H1 (cell line): ENCODE data around the gene RASSF4. TPM values are rescaled to one million over a fixed set of nuclear protein-coding genes. Genes with fewer than 3 reads are reported as not detected.

ENCODE experiments used
- CTCF ChIA-PET: fragments of 300-600 bp; sonication (Branson Sonifier 250); formaldehyde crosslinking; loops from one replicate; lab custom pipeline; 2021; ENCODE audit not compliant: partially characterized antibody; lab: Charles Lee
- POLR2A ChIA-PET: fragments of 300-600 bp; sonication (Branson Sonifier 250); formaldehyde crosslinking; loops from one replicate; lab custom pipeline; 2021; ENCODE audit warnings: inconsistent platforms; ENCODE audit not compliant: partially characterized antibody; lab: Charles Lee
- DNase-seq, 2 experiments: peaks; one replicate each; pipeline versions ENCODE4 v3.0.0 to v3.0.0-alpha.2; 2010 to 2022; ENCODE audit warnings: low spot score in 2 of 2, low read depth in 1 of 2, mixed read lengths in 1 of 2
- FAIRE-seq: peaks from 2 replicates; lab custom pipeline; 2011; peaks lifted over from hg19 to GRCh38; lab: Jason Lieb, UNC
- H2AFZ ChIP-seq: 2 replicates; pipeline ENCODE4 v1.8.1; 2012; ENCODE audit warnings: low read length, inconsistent platforms
- H2AK5ac ChIP-seq: 2 replicates; pipeline ENCODE4 v1.6.1; 2013; ENCODE audit warnings: low read depth, low read length
- H2BK120ac ChIP-seq: replicated peaks from 2 replicates; pipeline ENCODE3; 2013; ENCODE audit warnings: low read depth, low read length, inconsistent platforms
- H2BK12ac ChIP-seq: 2 replicates; pipeline ENCODE4 v1.6.1; 2013; ENCODE audit warnings: low read depth, low read length
- H2BK15ac ChIP-seq: 2 replicates; pipeline ENCODE4 v1.6.1; 2013; ENCODE audit warnings: low read length
- H2BK20ac ChIP-seq: 2 replicates; pipeline ENCODE4 v1.6.1; 2013; ENCODE audit warnings: low read length
- H2BK5ac ChIP-seq: 2 replicates; pipeline ENCODE4 v1.6.1; 2013; ENCODE audit warnings: low read depth, low read length
- H3K14ac ChIP-seq: 2 replicates; pipeline ENCODE4 v1.6.1; 2013; ENCODE audit warnings: inconsistent platforms; ENCODE audit not compliant: insufficient read length
- H3K18ac ChIP-seq: 2 replicates; pipeline ENCODE4 v1.6.1; 2013; ENCODE audit warnings: low read length; ENCODE audit errors: extremely low read depth
- H3K23ac ChIP-seq: 2 replicates; pipeline ENCODE4 v1.6.1; 2013; ENCODE audit warnings: inconsistent platforms; ENCODE audit not compliant: insufficient read length
- H3K23me2 ChIP-seq: 2 replicates; pipeline ENCODE4 v1.6.1; 2013; ENCODE audit warnings: low read depth, low read length
- H3K27ac ChIP-seq: 2 replicates; pipeline ENCODE4 v1.6.1; 2011; ENCODE audit warnings: low read depth, low read length, inconsistent platforms
- H3K27me3 ChIP-seq, 4 experiments: replicated peaks in 1 of 4; 1 replicate in 1 of 4; 2 replicates in 3 of 4; pipeline versions ENCODE4 v1.6.1 to v1.8.1; 2011 to 2013; ENCODE audit warnings: low read length in 3 of 4, mild to moderate bottlenecking in 3 of 4, inconsistent platforms in 2 of 4, mixed read lengths in 2 of 4, moderate library complexity in 1 of 4; ENCODE audit not compliant: control insufficient read depth in 3 of 4, insufficient read depth in 3 of 4; ENCODE audit errors: extremely low read depth in 1 of 4
- H3K36me3 ChIP-seq, 4 experiments: 2 replicates each; pipeline versions ENCODE4 v1.6.1 to v1.8.1; 2011 to 2013; ENCODE audit warnings: mild to moderate bottlenecking in 4 of 4, low read length in 3 of 4, moderate library complexity in 2 of 4, control low read depth in 1 of 4, inconsistent platforms in 1 of 4; ENCODE audit not compliant: insufficient read depth in 4 of 4, control insufficient read depth in 2 of 4
- H3K4ac ChIP-seq: replicated peaks from 2 replicates; pipeline ENCODE3; 2013; ENCODE audit warnings: low read length, low read depth, mixed read lengths, inconsistent platforms; ENCODE audit not compliant: insufficient read length
- H3K4me1 ChIP-seq, 4 experiments: replicated peaks in 1 of 4; 1 replicate in 1 of 4; 2 replicates in 3 of 4; pipeline versions ENCODE4 v1.6.1 to v1.8.1; 2011 to 2013; ENCODE audit warnings: low read length in 3 of 4, inconsistent platforms in 2 of 4, mixed read lengths in 1 of 4; ENCODE audit not compliant: insufficient read depth in 4 of 4, control insufficient read depth in 3 of 4
- H3K4me2 ChIP-seq, 2 experiments: 2 replicates each; pipeline versions ENCODE4 v1.6.1 to v1.8.1; 2011 to 2013; ENCODE audit warnings: low read depth in 2 of 2, low read length in 2 of 2, control low read depth in 1 of 2, inconsistent platforms in 1 of 2, mild to moderate bottlenecking in 1 of 2; ENCODE audit not compliant: insufficient read depth in 1 of 2
- H3K4me3 ChIP-seq, 4 experiments: fragments of 200-600, 300-600 bp in 1 of 4; sonication (generic), shearing (Covaris generic), sonication (Bioruptor Twin) in 1 of 4; 2 replicates each; pipeline versions ENCODE4 v1.5.1 to v1.8.1; 2011 to 2016; ENCODE audit warnings: low read length in 4 of 4, low read depth in 3 of 4, control low read depth in 2 of 4, inconsistent platforms in 2 of 4, mild to moderate bottlenecking in 2 of 4, mixed read lengths in 1 of 4, moderate library complexity in 1 of 4; ENCODE audit not compliant: insufficient read depth in 2 of 4; ENCODE audit errors: extremely low read depth in 1 of 4
- H3K56ac ChIP-seq: replicated peaks from 2 replicates; pipeline ENCODE3; 2013; ENCODE audit warnings: low read depth, mild to moderate bottlenecking, mixed read lengths, low read length, inconsistent platforms; ENCODE audit not compliant: insufficient read length
- H3K79me1 ChIP-seq: 2 replicates; pipeline ENCODE4 v1.6.1; 2013; ENCODE audit warnings: low read depth, low read length, control low read depth
- H3K79me2 ChIP-seq, 2 experiments: 2 replicates each; pipeline versions ENCODE4 v1.6.1 to v1.8.1; 2012 to 2013; ENCODE audit warnings: low read length in 2 of 2, mild to moderate bottlenecking in 2 of 2, inconsistent platforms in 1 of 2; ENCODE audit not compliant: insufficient read depth in 2 of 2, control insufficient read depth in 1 of 2
- H3K9ac ChIP-seq, 4 experiments: replicated peaks in 1 of 4; 1 replicate in 1 of 4; 2 replicates in 3 of 4; pipeline versions ENCODE4 v1.6.1 to v1.8.1; 2011 to 2013; ENCODE audit warnings: low read depth in 3 of 4, low read length in 3 of 4, control low read depth in 2 of 4, mild to moderate bottlenecking in 2 of 4, moderate library complexity in 2 of 4, inconsistent platforms in 1 of 4; ENCODE audit errors: extremely low read depth in 1 of 4
- H3K9me3 ChIP-seq, 2 experiments: 2 replicates each; pipeline versions ENCODE4 v1.6.1 to v1.8.1; 2012 to 2013; ENCODE audit warnings: mild to moderate bottlenecking in 2 of 2, moderate library complexity in 2 of 2, control low read depth in 1 of 2, inconsistent platforms in 1 of 2, low read depth in 1 of 2, low read length in 1 of 2, mixed read lengths in 1 of 2; ENCODE audit not compliant: insufficient read depth in 2 of 2
- H4K20me1 ChIP-seq, 2 experiments: replicated peaks in 1 of 2; 2 replicates each; pipeline versions ENCODE3 to v1.8.1; 2011 to 2013; ENCODE audit warnings: inconsistent platforms in 2 of 2, low read length in 2 of 2, mild to moderate bottlenecking in 1 of 2; ENCODE audit not compliant: insufficient read depth in 2 of 2, control insufficient read depth in 1 of 2
- H4K5ac ChIP-seq: 2 replicates; pipeline ENCODE4 v1.6.1; 2013; ENCODE audit warnings: low read length, low read depth, mixed read lengths, inconsistent platforms; ENCODE audit not compliant: insufficient read length
- H4K8ac ChIP-seq: 2 replicates; pipeline ENCODE4 v1.8.0; 2013; ENCODE audit warnings: mild to moderate bottlenecking, moderate library complexity, low read length, inconsistent platforms; ENCODE audit not compliant: insufficient read depth; ENCODE audit errors: extremely low read depth
- H4K91ac ChIP-seq: replicated peaks from 2 replicates; pipeline ENCODE3; 2013; ENCODE audit warnings: low read length, mixed read lengths, inconsistent platforms; ENCODE audit not compliant: insufficient read length
- JUN ChIP-seq: IDR thresholded peaks from 2 replicates; pipeline ENCODE4 v1.6.1; 2011; ENCODE audit warnings: low read depth, mild to moderate bottlenecking, improper control_type of control experiment, low read length
- JUND ChIP-seq: IDR thresholded peaks from 2 replicates; pipeline ENCODE4 v1.6.1; 2011; ENCODE audit warnings: mild to moderate bottlenecking, improper control_type of control experiment, low read length
- NANOG ChIP-seq: IDR thresholded peaks from 2 replicates; pipeline ENCODE4 v1.6.1; 2011; ENCODE audit warnings: low read length, low read depth, mild to moderate bottlenecking, inconsistent platforms; ENCODE audit not compliant: insufficient read depth, poor library complexity, severe bottlenecking
- SIX5 ChIP-seq: IDR thresholded peaks from 2 replicates; pipeline ENCODE4 v1.6.1; 2011; ENCODE audit warnings: mild to moderate bottlenecking, low read depth, low read length
- WGBS, 2 experiments: shearing (Covaris generic) in 1 of 2; methylation state at CpG; one replicate each; pipeline versions ENCODE4 v1.1.6 to v1.1.7; 2013 to 2015; ENCODE audit warnings: low lambda C conversion rate in 2 of 2, mixed read lengths in 2 of 2, inconsistent platforms in 1 of 2, low coverage in 1 of 2, missing lambda C conversion rate in 1 of 2; ENCODE audit not compliant: insufficient replicate concordance in 2 of 2, insufficient coverage in 1 of 2, insufficient read length in 1 of 2; ENCODE audit errors: extremely low coverage in 1 of 2, missing lambda C conversion rate in 1 of 2; 5-methylcytosine and 5-hydroxymethylcytosine counted together
- polyA plus RNA-seq, 7 experiments: library from polyadenylated mRNA; depleted of rRNA in 3 of 7; stranded (reverse) in 5 of 7; unstranded in 2 of 7; fragments of >200 nt in 5 of 7; fragments of 200-250 nt in 2 of 7; gene quantifications; 1 replicate in 5 of 7; 2 replicates in 1 of 7; 4 replicates in 1 of 7; pipeline versions ENCODE4 v1.2.1 to v1.2.3, GENCODE V29; 2011 to 2013; ENCODE audit warnings: missing spikeins in 2 of 7, mixed read lengths in 2 of 7
- total RNA-seq: library from RNA; stranded (reverse); fragmentation: NEBNext Ultra II Directional; extraction: Animal tissue kit (Norgen Biotek cat#: 25700); gene quantifications from 2 replicates; pipeline ENCODE4 v1.2.1, GENCODE V29; 2021
- TF ChIP-seq, protein P1 (sequence below): IDR thresholded peaks from 2 replicates; pipeline ENCODE4 v1.6.1; 2012; ENCODE audit warnings: inconsistent platforms

RASSF4 gene
- total and polyA plus RNA-seq, 2 of the 8 experiments (the other 6 are each of a cell fraction or from before 2014, with no cell fraction given) = 14.3 to 14.5 TPM

DNA sequence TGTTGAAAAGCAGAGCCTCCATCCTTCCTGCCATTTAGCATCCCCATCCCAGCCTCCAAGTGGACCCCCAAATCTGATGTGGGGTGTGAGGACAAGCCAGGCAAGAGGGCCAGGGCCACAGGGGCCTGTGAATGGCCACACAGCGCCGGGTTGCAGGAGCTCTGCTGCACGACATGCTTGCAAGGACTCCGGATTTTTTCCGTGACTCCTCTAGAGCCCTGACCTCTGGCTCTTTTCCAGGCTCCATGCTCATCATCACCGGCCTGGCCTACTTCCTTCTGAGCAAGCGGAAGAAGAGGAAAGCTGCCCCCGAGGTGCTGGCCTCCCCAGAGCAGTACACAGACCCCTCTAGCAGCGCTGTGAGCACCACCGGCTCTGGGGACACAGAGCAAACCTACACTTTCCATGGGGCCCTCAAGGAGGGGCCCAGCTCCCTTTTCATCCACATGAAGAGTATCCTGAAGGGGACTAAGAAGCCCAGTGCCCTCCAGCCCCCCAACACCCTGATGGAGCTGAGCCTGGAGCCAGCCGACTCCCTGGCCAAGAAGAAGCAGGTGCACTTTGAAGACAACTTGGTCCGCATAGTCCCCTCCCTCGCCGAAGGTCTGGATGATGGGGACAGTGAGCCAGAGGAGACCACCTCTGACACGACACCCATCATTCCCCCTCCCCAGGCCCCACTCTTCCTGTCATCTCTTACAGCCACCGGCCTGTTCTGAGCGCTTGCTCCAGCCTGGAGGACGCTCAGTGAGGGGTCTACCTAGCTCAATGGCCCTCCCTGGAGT lies 25.0 kb upstream of the RASSF4 start:
- Histone ChIP-seq H4K5ac (no peak overlapping the region), H2AK5ac (no peak overlapping the region), H4K20me1 (no peaks in the 10 kb centered on the region), H3K79me1 (no peaks in the 10 kb centered on the region), H3K36me3 (no peaks in the 10 kb centered on the region), H2BK5ac (no peak overlapping the region), H2BK12ac (no peak overlapping the region), H3K18ac (no peak overlapping the region), H3K4me2 (no peak overlapping the region), H3K4me1 (peaks cover 0 to 5% (median under 1%) of the 10 kb centered on the region in 4 experiments; a peak in 2 of 7 replicates), H2BK120ac (no peak overlapping the region), H3K27me3 (no peaks in the 10 kb centered on the region; a peak in 1 of 7 replicates), H2BK20ac (no peak overlapping the region), H3K79me2 (no peaks in the 10 kb centered on the region), H3K56ac (no peak overlapping the region), H3K9ac (no peak overlapping the region; a peak in 1 of 7 replicates), H3K9me3 (no peaks in the 10 kb centered on the region), H2AFZ (no peak overlapping the region), H3K27ac (no peak overlapping the region), H3K14ac (no peak overlapping the region), H3K4me3 (no peak overlapping the region), H3K4ac (no peak overlapping the region), H2BK15ac (no peak overlapping the region), H4K91ac (no peak overlapping the region), H3K23ac (no peak overlapping the region), H3K23me2 (no peaks in the 10 kb centered on the region), H4K8ac (no peak overlapping the region)
- no peak for TF ChIP-seq SIX5
- TF ChIP-seq NANOG = no peak
- TF ChIP-seq, protein P1, sequence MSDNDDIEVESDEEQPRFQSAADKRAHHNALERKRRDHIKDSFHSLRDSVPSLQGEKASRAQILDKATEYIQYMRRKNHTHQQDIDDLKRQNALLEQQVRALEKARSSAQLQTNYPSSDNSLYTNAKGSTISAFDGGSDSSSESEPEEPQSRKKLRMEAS = no peak
- no peak for TF ChIP-seq JUN
- no peak for TF ChIP-seq JUND
- DNase-seq = peak in 1 of 2 experiments; percentile 29
- ChIA-PET POLR2A (interaction anchor here (0.7 to 3.7 kb wide), 7 partner anchors 13 to 212 kb away, joined by 3 to 11 read pairs (median 3); partner anchors contain the start of genes DEPP1 and ZNF22), CTCF (interaction anchor here (1.0 to 10.3 kb wide), 12 partner anchors 12 to 121 kb away, joined by 3 to 119 read pairs (median 16); partner anchors contain the start of gene DEPP1)
- 89% methylated on average over 18 of the region's 18 CpGs; no CpG with 5 or more reads in 1 of the 2 experiments for whole genome bisulfite sequencing, 2 experiments
- no peak for FAIRE-seq
